ENCODE measurements around the gene NDUFS5.
"Not testable (repeated sequence)": the region's sequence is repeated elsewhere in the genome, so short reads cannot be mapped to it uniquely, and the experiment has no call there.

Gene NDUFS5

DNA sequence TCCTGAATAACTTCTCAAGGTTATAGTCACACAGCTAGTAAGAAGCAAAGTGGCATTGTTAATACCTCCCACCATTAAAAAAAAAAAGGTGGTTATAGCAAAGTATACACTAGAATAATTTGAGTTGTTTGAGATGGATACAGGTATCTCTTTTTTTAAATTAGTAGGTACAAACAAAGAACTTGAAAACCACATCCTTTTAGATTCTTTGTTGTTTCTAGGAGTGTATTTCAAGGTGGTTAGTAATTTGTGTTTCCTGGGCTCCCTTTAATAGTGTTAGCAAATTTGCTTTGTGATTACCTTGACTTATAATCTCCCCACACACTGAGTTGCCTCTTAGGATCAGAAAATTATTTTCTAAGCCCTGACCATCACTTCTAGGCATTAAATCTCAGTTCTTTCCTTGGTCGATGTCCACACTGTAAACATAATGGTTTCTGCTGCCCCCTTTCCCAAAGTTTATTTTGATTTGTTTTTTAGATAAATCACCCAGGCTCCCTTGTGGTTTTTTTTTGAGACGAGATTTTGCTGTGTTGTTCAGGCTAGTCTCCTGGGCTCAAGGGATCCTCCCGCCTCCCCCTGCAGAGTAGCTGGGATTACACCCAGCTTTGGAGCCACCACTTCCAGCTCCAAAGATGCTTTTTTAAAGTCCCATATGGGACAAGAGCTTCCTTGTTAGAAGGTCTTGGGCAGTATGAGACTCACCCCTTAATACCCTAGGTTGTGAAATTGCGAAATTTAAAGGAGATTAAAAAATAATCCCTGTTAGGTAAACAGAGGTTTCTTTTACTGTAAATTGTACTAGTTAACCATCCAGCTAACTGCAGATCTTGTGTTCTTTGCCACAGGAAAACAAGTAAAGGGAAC, 28.9 kb upstream of the NDUFS5 start:
- no peak overlapping the region for H3K27ac ChIP-seq (ENCODE audit: low read depth, low read length)
- peaks cover 25% of the 10 kb centered on the region for H3K36me3 ChIP-seq (ENCODE audit: insufficient read depth, low read length)
- H3K9me3 ChIP-seq (ENCODE audit: low read length) = no peaks in the 10 kb centered on the region
- no peak overlapping the region for H3K4me3 ChIP-seq (ENCODE audit: low read depth in 1 of 2, low read length in 2 of 2)
- peaks cover 25% of the 10 kb centered on the region for H3K4me1 ChIP-seq (ENCODE audit: insufficient read depth, low read length)
- no peaks in the 10 kb centered on the region for H3K27me3 ChIP-seq (ENCODE audit: control insufficient read depth in 1 of 2, insufficient read depth in 2 of 2, low read length in 2 of 2)
- no peak overlapping the region for H3K9ac ChIP-seq (ENCODE audit: low read length)

DNA sequence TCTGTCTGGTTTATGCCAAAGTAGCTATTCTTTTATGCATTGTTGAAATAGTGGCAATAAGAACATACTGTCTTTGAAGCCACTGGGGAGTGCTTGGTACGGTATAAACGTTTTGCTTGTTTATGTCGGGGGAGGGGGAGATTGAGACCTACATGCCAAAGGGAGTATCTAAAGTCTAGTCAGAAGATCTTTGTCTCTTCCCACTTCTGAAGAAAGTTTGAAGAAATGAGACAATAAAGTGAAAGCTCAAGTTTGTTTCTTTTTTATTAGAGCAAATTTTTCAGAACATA, 28.3 kb upstream of the NDUFS5 start:
- no peak overlapping the region for H3K27ac ChIP-seq (ENCODE audit: low read depth, low read length)
- peaks cover 19% of the 10 kb centered on the region for H3K4me1 ChIP-seq (ENCODE audit: insufficient read depth, low read length)
- no peaks in the 10 kb centered on the region for H3K9me3 ChIP-seq (ENCODE audit: low read length)
- H3K27me3 ChIP-seq (ENCODE audit: control insufficient read depth in 1 of 2, insufficient read depth in 2 of 2, low read length in 2 of 2) = no peaks in the 10 kb centered on the region
- H3K36me3 ChIP-seq (ENCODE audit: insufficient read depth, low read length) = peaks cover 30% of the 10 kb centered on the region
- no peak overlapping the region for H3K4me3 ChIP-seq (ENCODE audit: low read depth in 1 of 2, low read length in 2 of 2)
- H3K9ac ChIP-seq (ENCODE audit: low read length) = no peak overlapping the region

- no peak overlapping the region for H3K4me3 ChIP-seq (ENCODE audit: low read depth in 1 of 2, low read length in 2 of 2)
Measured at GRCh38 chr1:39001516-39002421, 24.4 kb upstream of the NDUFS5 start.

DNA sequence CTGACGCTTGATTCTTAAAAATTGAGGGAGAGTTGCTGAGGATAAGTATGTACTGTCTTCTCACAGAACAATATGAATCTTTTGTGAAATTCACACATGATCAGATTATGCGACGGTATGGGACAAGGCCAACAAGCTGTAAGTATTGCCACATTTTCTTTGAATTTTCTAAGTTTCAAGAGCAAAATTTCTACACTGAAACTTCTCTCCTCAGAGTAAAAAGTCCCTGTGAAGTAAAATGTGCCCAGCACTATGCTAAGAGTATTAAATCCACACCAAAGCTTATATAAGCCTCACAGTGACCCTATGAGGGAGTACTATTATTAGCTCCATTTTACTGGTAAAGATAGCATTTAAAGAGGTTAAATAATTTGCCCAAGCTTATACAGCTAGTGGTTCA, 22.9 kb upstream of the NDUFS5 start:
- no peaks in the 10 kb centered on the region for H3K27me3 ChIP-seq (ENCODE audit: control insufficient read depth in 1 of 2, insufficient read depth in 2 of 2, low read length in 2 of 2)

More at GRCh38 chr1:39001516-39002421, 24.4 kb upstream of the NDUFS5 start:
- H3K36me3 ChIP-seq (ENCODE audit: insufficient read depth, low read length) = peaks cover 64% of the 10 kb centered on the region
- no peak overlapping the region for H3K27ac ChIP-seq (ENCODE audit: low read depth, low read length)
- H3K4me1 ChIP-seq (ENCODE audit: insufficient read depth, low read length) = peaks cover 12% of the 10 kb centered on the region
- no peaks in the 10 kb centered on the region for H3K27me3 ChIP-seq (ENCODE audit: control insufficient read depth in 1 of 2, insufficient read depth in 2 of 2, low read length in 2 of 2)
- H3K9ac ChIP-seq (ENCODE audit: low read length) = no peak overlapping the region
- no peaks in the 10 kb centered on the region for H3K9me3 ChIP-seq (ENCODE audit: low read length)

GRCh38 chr1:39003794-39004193, 22.4 kb upstream of the NDUFS5 start:
- Histone ChIP-seq H3K9ac (ENCODE audit: low read length) (no peak overlapping the region), H3K9me3 (ENCODE audit: low read length) (no peaks in the 10 kb centered on the region), H3K4me3 (ENCODE audit: low read depth in 1 of 2, low read length in 2 of 2) (no peak overlapping the region), H3K4me1 (ENCODE audit: insufficient read depth, low read length) (no peaks in the 10 kb centered on the region), H3K27ac (ENCODE audit: low read depth, low read length) (no peak overlapping the region), H3K27me3 (ENCODE audit: control insufficient read depth in 1 of 2, insufficient read depth in 2 of 2, low read length in 2 of 2) (no peaks in the 10 kb centered on the region), H3K36me3 (ENCODE audit: insufficient read depth, low read length) (peaks cover 75% of the 10 kb centered on the region)

More for the DNA sequence above, 22.9 kb upstream of the NDUFS5 start:
- H3K9me3 ChIP-seq (ENCODE audit: low read length) = no peaks in the 10 kb centered on the region
- no peak overlapping the region for H3K4me3 ChIP-seq (ENCODE audit: low read depth in 1 of 2, low read length in 2 of 2)
- no peak overlapping the region for H3K27ac ChIP-seq (ENCODE audit: low read depth, low read length)
- H3K4me1 ChIP-seq (ENCODE audit: insufficient read depth, low read length) = no peaks in the 10 kb centered on the region
- H3K9ac ChIP-seq (ENCODE audit: low read length) = no peak overlapping the region
- H3K36me3 ChIP-seq (ENCODE audit: insufficient read depth, low read length) = peaks cover 72% of the 10 kb centered on the region

DNA sequence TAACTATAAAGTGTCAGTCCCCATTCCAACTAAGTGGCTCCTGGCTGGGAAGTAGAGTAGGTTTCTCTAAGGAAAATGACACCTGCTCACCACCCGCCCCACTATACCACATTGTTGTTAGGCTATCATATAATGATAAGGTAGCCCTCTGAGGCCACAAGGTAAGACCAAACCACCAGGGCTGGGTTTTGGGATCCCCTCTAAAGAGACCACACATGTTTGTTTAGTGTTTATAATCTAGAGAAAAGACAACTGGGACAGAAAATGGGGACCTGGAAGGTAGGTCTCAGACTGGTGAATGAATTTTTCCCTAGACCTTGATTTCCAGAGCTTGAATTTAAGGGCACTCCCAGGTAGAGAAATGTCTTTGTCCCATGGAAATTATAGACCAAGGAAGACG, 19.9 kb upstream of the NDUFS5 start:
- Histone ChIP-seq H3K9me3 (ENCODE audit: low read length) (no peaks in the 10 kb centered on the region), H3K27me3 (ENCODE audit: control insufficient read depth in 1 of 2, insufficient read depth in 2 of 2, low read length in 2 of 2) (no peaks in the 10 kb centered on the region), H3K9ac (ENCODE audit: low read length) (no peak overlapping the region), H3K4me1 (ENCODE audit: insufficient read depth, low read length) (no peaks in the 10 kb centered on the region), H3K27ac (ENCODE audit: low read depth, low read length) (no peak overlapping the region), H3K36me3 (ENCODE audit: insufficient read depth, low read length) (peaks cover 76% of the 10 kb centered on the region), H3K4me3 (ENCODE audit: low read depth in 1 of 2, low read length in 2 of 2) (no peak overlapping the region)

GRCh38 chr1:39006726-39007645, 19.2 kb upstream of the NDUFS5 start:
- Histone ChIP-seq H3K27ac (ENCODE audit: low read depth, low read length) (no peak overlapping the region), H3K36me3 (ENCODE audit: insufficient read depth, low read length) (peaks cover 69% of the 10 kb centered on the region)

DNA sequence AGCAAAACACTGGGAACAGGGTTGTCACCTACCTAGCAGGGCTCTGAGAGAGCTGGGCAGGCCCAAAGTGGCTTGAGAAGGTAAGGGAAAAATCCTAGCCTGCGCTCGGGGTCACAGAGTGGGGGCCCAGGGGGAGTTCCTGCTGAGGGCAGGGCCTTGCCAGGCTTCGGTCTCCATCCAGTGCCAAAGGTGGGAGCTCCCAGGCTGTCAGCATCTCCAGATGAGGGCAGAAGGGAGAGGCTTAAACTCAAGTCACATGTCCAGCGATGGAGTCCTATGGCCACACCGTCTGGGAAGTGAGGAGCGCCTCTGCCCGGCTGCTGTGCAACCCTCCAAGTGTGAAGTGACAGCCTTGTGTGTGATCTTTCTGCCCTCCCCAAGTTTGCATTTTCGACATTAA, 11.2 kb upstream of the NDUFS5 start:
- H3K36me3 ChIP-seq (ENCODE audit: insufficient read depth, low read length); H3K27me3 ChIP-seq (ENCODE audit: control insufficient read depth in 1 of 2, insufficient read depth in 2 of 2, low read length in 2 of 2); H3K4me1 ChIP-seq (ENCODE audit: insufficient read depth, low read length); H3K4me3 ChIP-seq (ENCODE audit: low read depth in 1 of 2, low read length in 2 of 2); H3K9me3 ChIP-seq (ENCODE audit: low read length); H3K9ac ChIP-seq (ENCODE audit: low read length); H3K27ac ChIP-seq (ENCODE audit: low read depth, low read length): not testable (repeated sequence)

More at GRCh38 chr1:39006726-39007645, 19.2 kb upstream of the NDUFS5 start:
- no peaks in the 10 kb centered on the region for H3K27me3 ChIP-seq (ENCODE audit: control insufficient read depth in 1 of 2, insufficient read depth in 2 of 2, low read length in 2 of 2)
- no peaks in the 10 kb centered on the region for H3K9me3 ChIP-seq (ENCODE audit: low read length)
- H3K4me1 ChIP-seq (ENCODE audit: insufficient read depth, low read length) = no peaks in the 10 kb centered on the region
- H3K9ac ChIP-seq (ENCODE audit: low read length) = no peak overlapping the region
- H3K4me3 ChIP-seq (ENCODE audit: low read depth in 1 of 2, low read length in 2 of 2) = no peak overlapping the region

- no peaks in the 10 kb centered on the region for H3K4me1 ChIP-seq (ENCODE audit: insufficient read depth, low read length)
- H3K27me3 ChIP-seq (ENCODE audit: control insufficient read depth in 1 of 2, insufficient read depth in 2 of 2, low read length in 2 of 2) = no peaks in the 10 kb centered on the region
- H3K9me3 ChIP-seq (ENCODE audit: low read length) = no peaks in the 10 kb centered on the region
- no peak overlapping the region for H3K27ac ChIP-seq (ENCODE audit: low read depth, low read length)
- H3K9ac ChIP-seq (ENCODE audit: low read length) = no peak overlapping the region
- no peaks in the 10 kb centered on the region for H3K36me3 ChIP-seq (ENCODE audit: insufficient read depth, low read length)
- no peak overlapping the region for H3K4me3 ChIP-seq (ENCODE audit: low read depth in 1 of 2, low read length in 2 of 2)
Measured at GRCh38 chr1:39016604-39017171, 9.5 kb upstream of the NDUFS5 start.

- H3K4me1 ChIP-seq (ENCODE audit: insufficient read depth, low read length) = no peaks in the 10 kb centered on the region
- no peaks in the 10 kb centered on the region for H3K27me3 ChIP-seq (ENCODE audit: control insufficient read depth in 1 of 2, insufficient read depth in 2 of 2, low read length in 2 of 2)
- no peak overlapping the region for H3K27ac ChIP-seq (ENCODE audit: low read depth, low read length)
- no peaks in the 10 kb centered on the region for H3K36me3 ChIP-seq (ENCODE audit: insufficient read depth, low read length)
- no peak overlapping the region for H3K9ac ChIP-seq (ENCODE audit: low read length)
- no peak overlapping the region for H3K4me3 ChIP-seq (ENCODE audit: low read depth in 1 of 2, low read length in 2 of 2)
- H3K9me3 ChIP-seq (ENCODE audit: low read length) = no peaks in the 10 kb centered on the region
Measured at GRCh38 chr1:39017266-39017665, 8.9 kb upstream of the NDUFS5 start.

GRCh38 chr1:39020494-39020893, 5.7 kb upstream of the NDUFS5 start:
- not testable (repeated sequence) for H3K36me3 ChIP-seq (ENCODE audit: insufficient read depth, low read length); H3K9me3 ChIP-seq (ENCODE audit: low read length); H3K27ac ChIP-seq (ENCODE audit: low read depth, low read length); H3K4me1 ChIP-seq (ENCODE audit: insufficient read depth, low read length); H3K9ac ChIP-seq (ENCODE audit: low read length); H3K4me3 ChIP-seq (ENCODE audit: low read depth in 1 of 2, low read length in 2 of 2); H3K27me3 ChIP-seq (ENCODE audit: control insufficient read depth in 1 of 2, insufficient read depth in 2 of 2, low read length in 2 of 2)

Measured in muscle layer of colon (tissue), 2 donors.